ENCODE data around the gene KCNJ3. TPM values are rescaled to one million over a fixed set of nuclear protein-coding genes. Genes with fewer than 3 reads are reported as not detected.

The KCNJ3 gene
- total RNA-seq, 1 experiment from 2014 or later = not detected

DNA sequence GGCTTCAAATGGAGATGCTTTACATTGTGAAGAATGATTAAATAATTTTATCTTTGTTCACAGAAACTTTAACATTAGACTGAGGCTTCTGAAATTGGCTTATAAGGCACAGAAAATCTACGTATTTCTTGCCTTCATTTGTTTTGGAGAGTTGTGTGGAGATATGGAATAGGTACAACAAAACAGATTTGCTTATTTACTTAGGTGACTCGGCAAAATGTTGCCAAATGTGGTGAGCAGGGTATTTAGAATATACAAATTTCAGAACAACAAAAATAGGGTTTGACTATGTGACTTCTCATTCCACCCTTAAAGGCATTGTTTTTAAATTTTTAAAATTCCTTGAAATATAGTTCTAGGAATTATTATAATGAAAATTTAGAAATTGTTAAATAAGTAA, 134.2 kb downstream of the KCNJ3 start:
- DNase-seq (ENCODE audit: low spot score) = no peak
- no TSS peak for BruUV-seq (replicated peaks)
- POLR2A ChIA-PET (ENCODE audit: low non-redundant PET) = no interaction called here
- no peak for TF ChIP-seq CTCF (conservative IDR thresholded peaks at IDR 0.05; ENCODE audit: low read depth, low read length)
- no peak for TF ChIP-seq EZH2 (IDR thresholded peaks at IDR 0.05; ENCODE audit: borderline replicate concordance, low read depth, low read length, poor library complexity, severe bottlenecking)
- no peaks in the 10 kb centered on the region for H3K27me3 ChIP-seq (replicated peaks; ENCODE audit: insufficient read depth, low read depth, low read length, poor library complexity)
- no peak overlapping the region for H3K27ac ChIP-seq (ENCODE audit: low read depth, low read length, poor library complexity, severe bottlenecking)
- no peak overlapping the region for H3K4me3 ChIP-seq (ENCODE audit: low read depth, low read length, poor library complexity, severe bottlenecking)
- H3K9me3 ChIP-seq (ENCODE audit: low read depth, low read length, poor library complexity, severe bottlenecking) = no peaks in the 10 kb centered on the region
- CTCF ChIA-PET = no interaction called here
- H3K4me1 ChIP-seq (ENCODE audit: insufficient read depth, low read length, poor library complexity, severe bottlenecking) = no peaks in the 10 kb centered on the region
- intact Hi-C loops (cut with micrococcal nuclease; ENCODE audit: unreplicated experiment) = no loop called here
- no peaks in the 10 kb centered on the region for H3K36me3 ChIP-seq (ENCODE audit: insufficient read depth, low read length, poor library complexity, severe bottlenecking)

GRCh38 chr2:154836632-154837031, 138.1 kb downstream of the KCNJ3 start:
- POLR2A ChIA-PET (ENCODE audit: low non-redundant PET) = no interaction called here

DNA sequence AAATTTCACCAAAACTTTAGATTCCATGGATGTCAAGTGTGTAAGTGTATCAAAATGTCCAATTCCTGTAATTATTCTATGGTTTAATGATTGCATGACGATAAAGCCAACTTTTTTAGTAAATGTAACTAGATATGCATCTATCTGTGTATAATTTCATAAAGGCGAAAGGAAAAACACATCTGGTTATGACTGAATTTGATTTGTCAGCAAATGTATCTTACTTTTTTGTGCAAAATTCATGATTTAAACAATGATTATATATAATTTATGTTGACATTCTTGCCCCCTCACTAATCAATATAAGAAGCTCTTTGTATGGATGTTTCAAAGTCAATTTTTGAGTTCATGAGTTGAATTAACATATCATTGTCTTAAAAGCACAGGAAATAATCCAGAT, 138.5 kb downstream of the KCNJ3 start:
- DNase-seq (ENCODE audit: low spot score) = no peak
- TF ChIP-seq EZH2 (IDR thresholded peaks at IDR 0.05; ENCODE audit: borderline replicate concordance, low read depth, low read length, poor library complexity, severe bottlenecking) = no peak
- TF ChIP-seq CTCF (conservative IDR thresholded peaks at IDR 0.05; ENCODE audit: low read depth, low read length) = no peak
- H3K27ac ChIP-seq (ENCODE audit: low read depth, low read length, poor library complexity, severe bottlenecking) = no peak overlapping the region
- H3K36me3 ChIP-seq (ENCODE audit: insufficient read depth, low read length, poor library complexity, severe bottlenecking) = no peaks in the 10 kb centered on the region
- H3K9me3 ChIP-seq (ENCODE audit: low read depth, low read length, poor library complexity, severe bottlenecking) = no peaks in the 10 kb centered on the region
- CTCF ChIA-PET = no interaction called here
- intact Hi-C loops (cut with micrococcal nuclease; ENCODE audit: unreplicated experiment) = no loop called here
- BruUV-seq (replicated peaks) = no TSS peak
- no peaks in the 10 kb centered on the region for H3K4me1 ChIP-seq (ENCODE audit: insufficient read depth, low read length, poor library complexity, severe bottlenecking)
- no peak overlapping the region for H3K4me3 ChIP-seq (ENCODE audit: low read depth, low read length, poor library complexity, severe bottlenecking)
- no peaks in the 10 kb centered on the region for H3K27me3 ChIP-seq (replicated peaks; ENCODE audit: insufficient read depth, low read depth, low read length, poor library complexity)
- POLR2A ChIA-PET (ENCODE audit: low non-redundant PET) = no interaction called here

More at GRCh38 chr2:154836632-154837031, 138.1 kb downstream of the KCNJ3 start:
- Histone ChIP-seq H3K27me3 (replicated peaks; ENCODE audit: insufficient read depth, low read depth, low read length, poor library complexity) (no peaks in the 10 kb centered on the region), H3K4me1 (ENCODE audit: insufficient read depth, low read length, poor library complexity, severe bottlenecking) (no peaks in the 10 kb centered on the region), H3K9me3 (ENCODE audit: low read depth, low read length, poor library complexity, severe bottlenecking) (no peaks in the 10 kb centered on the region), H3K27ac (ENCODE audit: low read depth, low read length, poor library complexity, severe bottlenecking) (no peak overlapping the region), H3K36me3 (ENCODE audit: insufficient read depth, low read length, poor library complexity, severe bottlenecking) (no peaks in the 10 kb centered on the region), H3K4me3 (ENCODE audit: low read depth, low read length, poor library complexity, severe bottlenecking) (no peak overlapping the region)
- intact Hi-C loops (cut with micrococcal nuclease; ENCODE audit: unreplicated experiment) = no loop called here
- DNase-seq (ENCODE audit: low spot score) = no peak
- TF ChIP-seq EZH2 (IDR thresholded peaks at IDR 0.05; ENCODE audit: borderline replicate concordance, low read depth, low read length, poor library complexity, severe bottlenecking) = no peak
- no peak for TF ChIP-seq CTCF (conservative IDR thresholded peaks at IDR 0.05; ENCODE audit: low read depth, low read length)
- BruUV-seq (replicated peaks) = no TSS peak
- CTCF ChIA-PET = no interaction called here

All from A673 (cell line).